Mesendoderm (in vitro differentiated cells): ENCODE data around the gene TMEM175.

Source experiments
- DNase-seq: peaks from one replicate; pipeline ENCODE4 v3.0.0; 2013
- H2AK5ac ChIP-seq: 2 replicates; pipeline ENCODE4 v1.6.1; 2013; ENCODE audit warnings: low read length, inconsistent platforms
- H2BK120ac ChIP-seq: 2 replicates; pipeline ENCODE4 v1.6.1; 2013; ENCODE audit warnings: low read depth, mild to moderate bottlenecking, low read length, moderate library complexity, mixed read lengths
- H2BK15ac ChIP-seq: replicated peaks from 2 replicates; pipeline ENCODE4 v1.6.1; 2013; ENCODE audit warnings: low read depth, mild to moderate bottlenecking, moderate library complexity
- H2BK5ac ChIP-seq: 2 replicates; pipeline ENCODE4 v1.6.1; 2013; ENCODE audit warnings: low read length, inconsistent platforms
- H3K18ac ChIP-seq: 2 replicates; pipeline ENCODE4 v1.6.1; 2013; ENCODE audit warnings: mild to moderate bottlenecking, low read length, mixed read lengths
- H3K23ac ChIP-seq: one replicate; pipeline ENCODE4 v1.6.1; 2013; ENCODE audit warnings: low read length
- H3K27ac ChIP-seq: 2 replicates; pipeline ENCODE4 v1.5.1; 2013; ENCODE audit warnings: low read depth, mild to moderate bottlenecking, inconsistent platforms, low read length, moderate library complexity
- H3K27me3 ChIP-seq: 2 replicates; pipeline ENCODE4 v1.6.1; 2013; ENCODE audit warnings: low read length, control low read depth, mild to moderate bottlenecking, inconsistent platforms; ENCODE audit not compliant: insufficient read depth, poor library complexity
- H3K36me3 ChIP-seq: 2 replicates; pipeline ENCODE4 v1.6.1; 2013; ENCODE audit warnings: low read length, inconsistent platforms; ENCODE audit not compliant: control insufficient read depth, insufficient read depth
- H3K4ac ChIP-seq: one replicate; pipeline ENCODE4 v1.6.1; 2013; ENCODE audit warnings: low read depth, mild to moderate bottlenecking, low read length, moderate library complexity
- H3K4me1 ChIP-seq: 2 replicates; pipeline ENCODE4 v1.6.1; 2013; ENCODE audit warnings: low read depth, low read length, inconsistent platforms; ENCODE audit not compliant: control insufficient read depth
- H3K4me2 ChIP-seq: 2 replicates; pipeline ENCODE4 v1.6.1; 2013; ENCODE audit warnings: low read length
- H3K4me3 ChIP-seq: 2 replicates; pipeline ENCODE4 v1.5.1; 2013; ENCODE audit warnings: mild to moderate bottlenecking, low read length
- H3K56ac ChIP-seq: one replicate; pipeline ENCODE4 v1.6.1; 2013; ENCODE audit warnings: low read length
- H3K79me1 ChIP-seq: 2 replicates; pipeline ENCODE4 v1.6.1; 2013; ENCODE audit warnings: low read length, inconsistent platforms
- H3K79me2 ChIP-seq: 2 replicates; pipeline ENCODE4 v1.6.1; 2013; ENCODE audit warnings: mild to moderate bottlenecking, low read length; ENCODE audit not compliant: control insufficient read depth, insufficient read depth
- H3K9ac ChIP-seq: 2 replicates; pipeline ENCODE4 v1.6.1; 2013; ENCODE audit warnings: low read length, inconsistent platforms
- H4K5ac ChIP-seq: one replicate; pipeline ENCODE4 v1.6.1; 2013; ENCODE audit warnings: low read length
- H4K8ac ChIP-seq: one replicate; pipeline ENCODE4 v1.6.1; 2013; ENCODE audit warnings: low read depth, mild to moderate bottlenecking, control low read depth, low read length, moderate library complexity
- WGBS: extraction: QIAGEN DNeasy Blood & Tissue Kit; methylation state at CpG from one replicate; pipeline ENCODE4 v1.1.7; 2013; ENCODE audit warnings: low lambda C conversion rate, missing lambda C conversion rate; ENCODE audit not compliant: insufficient coverage; ENCODE audit errors: extremely low coverage; 5-methylcytosine and 5-hydroxymethylcytosine counted together

The TMEM175 gene

GRCh38 chr4:964346-965025 lies 32.2 kb downstream of the TMEM175 start:
- H2BK120ac ChIP-seq, result no peak overlapping the region
- H3K4ac ChIP-seq, result no peak overlapping the region
- H2BK15ac ChIP-seq, result no peak overlapping the region
- no peak overlapping the region for H3K27ac ChIP-seq
- H4K5ac ChIP-seq, result no peak overlapping the region
- H4K8ac ChIP-seq, result no peak overlapping the region
- H2BK5ac ChIP-seq, result no peak overlapping the region
- H3K4me2 ChIP-seq, result no peak overlapping the region
- no peak overlapping the region for H3K4me3 ChIP-seq
- H3K36me3 ChIP-seq, result no peaks in the 10 kb centered on the region
- no peak overlapping the region for H3K56ac ChIP-seq
- no peaks in the 10 kb centered on the region for H3K4me1 ChIP-seq
- H2AK5ac ChIP-seq, result no peak overlapping the region
- no peak overlapping the region for H3K23ac ChIP-seq
- DNase-seq, result no peak
- H3K79me2 ChIP-seq, result no peaks in the 10 kb centered on the region
- WGBS, result no CpG with 5 or more reads among the region's 23 CpGs
- no peaks in the 10 kb centered on the region for H3K79me1 ChIP-seq
- peaks cover 5% of the 10 kb centered on the region for H3K27me3 ChIP-seq
- no peak overlapping the region for H3K18ac ChIP-seq
- no peak overlapping the region for H3K9ac ChIP-seq

GRCh38 chr4:965048-965765 lies 32.9 kb downstream of the TMEM175 start:
- Histone ChIP-seq H2BK120ac (no peak overlapping the region), H3K4me3 (no peak overlapping the region), H3K23ac (no peak overlapping the region), H4K8ac (no peak overlapping the region), H3K79me1 (no peaks in the 10 kb centered on the region), H3K56ac (no peak overlapping the region), H3K18ac (no peak overlapping the region), H3K79me2 (no peaks in the 10 kb centered on the region), H3K9ac (no peak overlapping the region), H3K27me3 (peaks cover 5% of the 10 kb centered on the region), H3K4me2 (no peak overlapping the region), H4K5ac (no peak overlapping the region), H3K4me1 (peaks cover 3% of the 10 kb centered on the region), H2AK5ac (no peak overlapping the region), H3K36me3 (no peaks in the 10 kb centered on the region), H3K27ac (no peak overlapping the region), H2BK5ac (no peak overlapping the region), H3K4ac (no peak overlapping the region), H2BK15ac (no peak overlapping the region)
- DNase-seq, result no peak
- no CpG with 5 or more reads among the region's 26 CpGs for WGBS

- Histone ChIP-seq H2BK120ac (no peak overlapping the region), H2AK5ac (no peak overlapping the region), H4K8ac (no peak overlapping the region), H4K5ac (no peak overlapping the region), H3K4me3 (no peak overlapping the region), H3K4me1 (peaks cover 8% of the 10 kb centered on the region), H3K4me2 (no peak overlapping the region), H3K18ac (no peak overlapping the region), H2BK5ac (no peak overlapping the region), H3K36me3 (no peaks in the 10 kb centered on the region), H3K79me1 (no peaks in the 10 kb centered on the region), H3K23ac (no peak overlapping the region), H2BK15ac (no peak overlapping the region), H3K56ac (no peak overlapping the region), H3K9ac (no peak overlapping the region), H3K4ac (no peak overlapping the region), H3K27ac (no peak overlapping the region), H3K79me2 (no peaks in the 10 kb centered on the region), H3K27me3 (peaks cover 5% of the 10 kb centered on the region)
- no peak for DNase-seq
- WGBS, result no CpG with 5 or more reads among the region's 21 CpGs
Measured at GRCh38 chr4:965766-966134, 33.5 kb downstream of the TMEM175 start.

- Histone ChIP-seq H3K4me1 (peaks cover 12% of the 10 kb centered on the region), H4K5ac (no peak overlapping the region), H2BK5ac (no peak overlapping the region), H3K9ac (no peak overlapping the region), H2BK15ac (no peak overlapping the region), H3K4ac (no peak overlapping the region), H3K4me2 (no peak overlapping the region), H3K79me2 (no peaks in the 10 kb centered on the region), H3K18ac (no peak overlapping the region), H2AK5ac (no peak overlapping the region), H3K4me3 (no peak overlapping the region), H3K27ac (no peak overlapping the region), H3K23ac (no peak overlapping the region), H4K8ac (no peak overlapping the region), H3K56ac (no peak overlapping the region), H3K36me3 (no peaks in the 10 kb centered on the region), H3K79me1 (no peaks in the 10 kb centered on the region), H2BK120ac (no peak overlapping the region), H3K27me3 (peaks cover 5% of the 10 kb centered on the region)
- no CpG with 5 or more reads among the region's 48 CpGs for WGBS
- DNase-seq, result no peak
Measured at GRCh38 chr4:966266-967112, 34.2 kb downstream of the TMEM175 start.

- Histone ChIP-seq H4K8ac (no peak overlapping the region), H2BK15ac (no peak overlapping the region), H3K79me1 (no peaks in the 10 kb centered on the region), H3K18ac (no peak overlapping the region), H2BK5ac (no peak overlapping the region), H3K4me1 (peaks cover 12% of the 10 kb centered on the region), H3K36me3 (no peaks in the 10 kb centered on the region), H3K27ac (no peak overlapping the region), H3K56ac (peak overlapping the region; percentile 25), H3K27me3 (peaks cover 5% of the 10 kb centered on the region), H3K79me2 (no peaks in the 10 kb centered on the region), H3K4me3 (no peak overlapping the region), H4K5ac (no peak overlapping the region), H2BK120ac (no peak overlapping the region), H2AK5ac (no peak overlapping the region), H3K23ac (peak overlapping the region; percentile 24), H3K4me2 (no peak overlapping the region), H3K9ac (no peak overlapping the region), H3K4ac (no peak overlapping the region)
- DNase-seq, result no peak
- WGBS, result no CpG with 5 or more reads among the region's 76 CpGs
Measured at GRCh38 chr4:967113-968104, 35.1 kb downstream of the TMEM175 start.
